Activated naive CD8-positive, alpha-beta T cell (primary cell): Measurements from ENCODE around the gene SORCS2.

Source experiments
- H3K27ac Mint-ChIP-seq: one replicate; pipeline ENCODE4 v1.8.0; 2021; ENCODE audit warnings: mixed read lengths
- H3K27me3 Mint-ChIP-seq: one replicate; pipeline ENCODE4 v1.8.0; 2021; ENCODE audit warnings: mixed read lengths
- H3K36me3 Mint-ChIP-seq: one replicate; pipeline ENCODE4 v1.8.0; 2021; ENCODE audit warnings: mixed read lengths
- H3K4me1 Mint-ChIP-seq: one replicate; pipeline ENCODE4 v1.8.0; 2021; ENCODE audit warnings: low read depth, mixed read lengths
- H3K4me3 Mint-ChIP-seq: one replicate; pipeline ENCODE4 v1.8.0; 2021; ENCODE audit warnings: mild to moderate bottlenecking, mixed read lengths
- H3K9me3 Mint-ChIP-seq: one replicate; pipeline ENCODE4 v1.8.0; 2021; ENCODE audit warnings: low read depth, mixed read lengths

Gene SORCS2

GRCh38 chr4:7630568-7631287 lies 438.4 kb downstream of the SORCS2 start:
- Mint-ChIP-seq H3K4me3 (no peak overlapping the region), H3K27ac (no peak overlapping the region), H3K9me3 (no peaks in the 10 kb centered on the region), H3K36me3 (no peaks in the 10 kb centered on the region), H3K27me3 (peaks cover 4% of the 10 kb centered on the region), H3K4me1 (no peaks in the 10 kb centered on the region)

DNA sequence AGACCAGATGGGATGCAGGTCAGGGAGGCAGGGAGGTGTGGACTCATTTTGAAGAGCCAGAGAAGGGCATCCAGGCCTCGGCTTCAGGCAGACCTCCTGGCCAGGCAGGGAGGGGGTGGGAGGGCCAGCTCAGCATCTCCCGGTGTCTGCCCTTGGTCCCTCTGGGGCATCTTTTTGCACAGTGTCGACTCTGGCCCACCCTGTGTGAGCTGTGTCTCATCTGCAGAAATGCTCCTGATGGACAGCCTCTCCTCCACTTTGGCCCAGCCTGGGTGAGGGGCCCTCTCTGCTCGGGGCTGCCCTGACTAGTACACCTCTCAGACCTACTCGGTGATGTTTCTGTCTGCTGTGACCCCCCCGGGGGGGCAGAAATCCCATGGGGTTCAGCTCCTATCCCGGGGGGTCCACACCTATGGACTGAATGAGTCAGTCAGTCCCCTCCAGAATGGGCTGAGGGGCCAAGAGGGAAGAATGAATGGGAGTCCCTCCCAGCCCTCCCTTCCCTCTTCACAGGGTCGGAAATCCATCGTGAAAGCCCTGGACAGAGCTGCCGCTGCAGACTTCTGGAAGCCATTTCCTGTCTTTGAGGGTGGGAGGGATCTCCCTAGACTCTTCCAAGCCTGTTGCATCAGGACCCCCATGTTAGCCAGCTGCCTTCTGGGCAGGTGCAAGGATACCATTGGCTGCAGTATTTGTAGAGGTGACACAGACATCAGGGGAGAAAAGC lies 439.1 kb downstream of the SORCS2 start:
- Mint-ChIP-seq H3K4me1 (no peaks in the 10 kb centered on the region), H3K4me3 (no peak overlapping the region), H3K27ac (no peak overlapping the region), H3K27me3 (peaks cover 4% of the 10 kb centered on the region), H3K9me3 (no peaks in the 10 kb centered on the region), H3K36me3 (no peaks in the 10 kb centered on the region)

GRCh38 chr4:7632341-7632740 lies 440.0 kb downstream of the SORCS2 start:
- Mint-ChIP-seq H3K4me3 (no peak overlapping the region), H3K36me3 (no peaks in the 10 kb centered on the region), H3K4me1 (no peaks in the 10 kb centered on the region), H3K27me3 (peaks cover 4% of the 10 kb centered on the region), H3K27ac (no peak overlapping the region), H3K9me3 (no peaks in the 10 kb centered on the region)

DNA sequence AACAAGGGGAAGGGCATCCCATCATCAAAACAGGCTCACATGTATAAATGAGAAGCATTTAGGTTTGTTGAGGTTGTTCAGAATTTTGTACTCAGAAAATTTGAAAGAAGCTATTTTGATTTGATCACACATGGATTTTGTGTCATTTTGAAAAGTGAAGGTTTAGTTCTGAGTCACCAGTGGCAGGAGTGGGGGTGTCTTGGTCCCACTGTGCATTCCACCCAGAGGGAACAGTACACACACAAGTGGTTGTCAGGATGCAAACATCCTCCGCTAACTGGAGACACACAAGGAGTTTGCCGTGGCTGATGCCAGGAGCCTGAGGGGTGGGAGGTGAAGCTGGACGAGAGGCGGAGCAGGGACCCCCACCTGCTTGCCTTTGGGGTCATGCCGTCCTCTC lies 440.6 kb downstream of the SORCS2 start:
- no peak overlapping the region for H3K27ac Mint-ChIP-seq
- no peak overlapping the region for H3K4me3 Mint-ChIP-seq
- no peaks in the 10 kb centered on the region for H3K9me3 Mint-ChIP-seq
- peaks cover 4% of the 10 kb centered on the region for H3K27me3 Mint-ChIP-seq
- no peaks in the 10 kb centered on the region for H3K36me3 Mint-ChIP-seq
- no peaks in the 10 kb centered on the region for H3K4me1 Mint-ChIP-seq

DNA sequence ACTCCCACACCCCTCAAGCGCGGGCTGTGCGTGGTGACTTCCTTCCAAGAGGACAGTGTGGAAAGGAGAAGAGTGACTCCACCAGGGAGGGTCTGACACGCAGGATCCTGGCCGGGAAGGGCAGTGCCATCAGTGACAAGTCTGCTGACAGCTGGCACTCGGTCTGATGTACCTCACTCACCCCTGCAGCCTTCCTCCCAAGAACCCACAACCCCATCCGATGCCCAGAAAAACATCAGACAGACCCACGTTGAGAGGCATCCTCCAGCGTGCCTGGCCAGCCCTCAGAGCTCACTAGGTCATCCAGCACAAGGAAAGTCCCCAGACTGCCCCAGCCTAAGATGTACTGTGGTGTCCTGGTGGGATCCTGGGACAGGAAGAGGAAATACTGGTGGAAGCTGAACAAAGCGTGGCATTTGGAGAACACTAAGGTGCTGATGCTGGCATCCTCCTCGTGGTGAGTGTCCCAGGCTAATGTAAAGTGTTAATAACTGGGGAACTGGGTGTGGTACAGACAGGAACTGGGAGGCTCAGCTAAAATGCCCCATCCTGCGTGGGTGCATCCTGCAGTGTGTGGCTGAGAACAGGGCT lies 442.4 kb downstream of the SORCS2 start:
- no peak overlapping the region for H3K4me3 Mint-ChIP-seq

DNA sequence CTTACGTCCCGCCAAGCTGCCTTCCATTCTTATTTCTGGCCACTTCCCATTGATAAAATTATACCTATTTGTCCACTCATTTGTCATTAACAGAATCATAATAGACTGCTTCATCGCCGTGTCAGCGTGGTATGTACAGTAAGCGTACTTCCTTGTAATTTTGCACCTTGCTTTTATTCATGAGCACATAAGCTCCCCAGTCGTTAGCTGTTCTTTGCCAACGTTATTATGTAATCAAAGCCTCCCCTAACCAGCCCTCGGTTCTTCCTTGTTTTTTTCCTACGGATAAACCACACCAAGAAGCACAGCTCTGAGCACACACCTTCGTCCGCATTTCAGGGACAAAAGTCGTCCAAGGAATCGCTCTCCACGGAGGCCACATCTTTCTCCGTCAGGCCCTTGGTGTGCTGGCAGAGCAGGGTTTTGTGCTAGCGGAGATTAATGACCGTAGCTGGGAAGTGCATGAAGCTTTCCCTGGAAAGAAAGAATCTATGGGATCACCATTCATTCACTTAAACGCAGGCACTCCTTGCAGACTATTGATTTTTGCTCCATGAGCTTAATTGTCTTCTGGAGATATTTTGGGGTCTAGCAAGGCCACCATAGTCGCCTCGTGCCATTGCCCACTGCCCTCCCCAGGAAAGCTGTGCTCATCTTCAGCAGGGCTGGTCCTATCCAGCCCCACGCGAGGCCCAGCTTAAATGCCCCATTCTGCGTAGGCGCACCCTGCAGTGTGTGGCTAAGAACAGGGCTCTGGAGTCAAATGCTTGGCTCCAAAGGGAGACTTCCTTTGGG lies 443.3 kb downstream of the SORCS2 start:
- no peaks in the 10 kb centered on the region for H3K36me3 Mint-ChIP-seq
- H3K27ac Mint-ChIP-seq = no peak overlapping the region
- H3K27me3 Mint-ChIP-seq = peaks cover 4% of the 10 kb centered on the region
- H3K4me3 Mint-ChIP-seq = no peak overlapping the region
- H3K4me1 Mint-ChIP-seq = no peaks in the 10 kb centered on the region
- no peaks in the 10 kb centered on the region for H3K9me3 Mint-ChIP-seq

More for the DNA sequence above, 442.4 kb downstream of the SORCS2 start:
- Mint-ChIP-seq H3K36me3 (no peaks in the 10 kb centered on the region), H3K27me3 (peaks cover 4% of the 10 kb centered on the region), H3K27ac (no peak overlapping the region), H3K9me3 (no peaks in the 10 kb centered on the region), H3K4me1 (no peaks in the 10 kb centered on the region)

GRCh38 chr4:7636240-7636508 lies 443.8 kb downstream of the SORCS2 start:
- no peaks in the 10 kb centered on the region for H3K9me3 Mint-ChIP-seq
- H3K36me3 Mint-ChIP-seq = no peaks in the 10 kb centered on the region
- H3K27me3 Mint-ChIP-seq = peaks cover 3% of the 10 kb centered on the region
- no peak overlapping the region for H3K4me3 Mint-ChIP-seq
- H3K27ac Mint-ChIP-seq = no peak overlapping the region
- H3K4me1 Mint-ChIP-seq = no peaks in the 10 kb centered on the region

- Mint-ChIP-seq H3K27me3 (peaks cover 5% of the 10 kb centered on the region), H3K9me3 (no peaks in the 10 kb centered on the region), H3K36me3 (no peaks in the 10 kb centered on the region), H3K4me3 (no peak overlapping the region), H3K4me1 (no peaks in the 10 kb centered on the region), H3K27ac (no peak overlapping the region)
These were observed 444.8 kb downstream of the SORCS2 start for GRCh38 chr4:7637139-7637538.

DNA sequence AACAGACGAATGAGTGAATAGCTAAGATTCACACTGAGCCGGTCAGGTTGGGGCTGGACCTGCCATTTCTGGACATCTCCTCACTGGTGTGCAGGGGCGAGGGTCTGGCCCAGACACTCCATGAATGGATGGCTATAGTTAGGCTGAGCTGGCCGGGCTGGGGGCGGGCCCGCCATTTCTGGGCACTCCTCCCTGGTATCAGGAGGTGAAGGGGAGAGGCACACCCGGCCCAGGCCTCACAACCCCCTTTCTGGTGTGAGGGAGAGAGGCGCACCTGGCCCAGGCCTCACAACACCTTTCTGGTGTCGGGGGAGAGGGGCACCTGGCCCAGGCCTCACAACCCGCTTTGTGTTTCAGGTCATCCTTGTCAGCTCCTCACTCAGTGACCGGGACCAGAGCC lies 445.6 kb downstream of the SORCS2 start:
- no peaks in the 10 kb centered on the region for H3K9me3 Mint-ChIP-seq
- no peak overlapping the region for H3K4me3 Mint-ChIP-seq
- no peaks in the 10 kb centered on the region for H3K36me3 Mint-ChIP-seq
- H3K27ac Mint-ChIP-seq = no peak overlapping the region
- H3K27me3 Mint-ChIP-seq = peaks cover 5% of the 10 kb centered on the region
- no peaks in the 10 kb centered on the region for H3K4me1 Mint-ChIP-seq

GRCh38 chr4:7638489-7638888 lies 446.2 kb downstream of the SORCS2 start:
- no peaks in the 10 kb centered on the region for H3K4me1 Mint-ChIP-seq
- H3K36me3 Mint-ChIP-seq = no peaks in the 10 kb centered on the region
- no peak overlapping the region for H3K27ac Mint-ChIP-seq
- H3K27me3 Mint-ChIP-seq = peaks cover 4% of the 10 kb centered on the region
- no peaks in the 10 kb centered on the region for H3K9me3 Mint-ChIP-seq
- no peak overlapping the region for H3K4me3 Mint-ChIP-seq

DNA sequence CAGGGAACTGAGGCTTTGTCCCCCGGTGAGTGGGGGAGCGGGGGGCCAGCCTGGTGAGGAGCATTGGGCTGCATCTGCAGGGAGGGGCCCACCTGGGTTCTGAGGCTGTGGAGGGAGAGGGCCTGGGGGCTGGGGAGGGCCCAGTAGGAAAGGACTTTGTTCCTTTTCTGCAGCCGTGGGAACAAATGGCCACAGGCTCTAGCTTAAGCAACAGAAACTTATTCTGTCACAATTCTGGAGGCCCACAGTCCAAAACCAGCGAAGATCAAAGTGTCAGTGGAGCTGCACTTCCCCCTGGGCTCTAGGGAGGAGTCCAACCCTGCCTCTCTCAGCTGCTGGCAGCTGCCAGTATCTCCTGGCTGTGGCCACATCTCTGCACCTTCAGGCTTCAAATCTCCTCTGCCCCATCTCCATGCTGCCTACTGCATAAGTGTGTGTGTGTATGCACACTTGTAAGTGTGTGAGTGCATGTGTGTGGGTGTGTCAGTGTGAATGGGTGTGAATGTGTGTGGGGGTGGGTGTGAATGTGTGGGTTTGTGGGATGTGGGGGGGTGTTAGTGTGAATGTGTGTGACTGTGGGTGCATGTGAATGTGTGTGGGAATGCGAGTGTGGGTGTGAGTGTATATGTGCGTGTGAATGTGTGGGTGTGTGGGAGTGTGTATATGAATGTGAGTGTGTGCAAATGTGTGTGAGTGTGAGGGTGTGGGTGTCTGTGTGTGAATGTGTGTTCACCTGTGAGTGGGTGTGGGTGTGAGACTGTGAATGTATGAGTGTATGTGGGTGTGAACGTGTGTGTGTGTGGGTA lies 446.8 kb downstream of the SORCS2 start:
- H3K27me3 Mint-ChIP-seq = peaks cover 4% of the 10 kb centered on the region
- H3K4me3 Mint-ChIP-seq = no peak overlapping the region
- H3K36me3 Mint-ChIP-seq = no peaks in the 10 kb centered on the region
- no peak overlapping the region for H3K27ac Mint-ChIP-seq
- H3K4me1 Mint-ChIP-seq = no peaks in the 10 kb centered on the region
- no peaks in the 10 kb centered on the region for H3K9me3 Mint-ChIP-seq

DNA sequence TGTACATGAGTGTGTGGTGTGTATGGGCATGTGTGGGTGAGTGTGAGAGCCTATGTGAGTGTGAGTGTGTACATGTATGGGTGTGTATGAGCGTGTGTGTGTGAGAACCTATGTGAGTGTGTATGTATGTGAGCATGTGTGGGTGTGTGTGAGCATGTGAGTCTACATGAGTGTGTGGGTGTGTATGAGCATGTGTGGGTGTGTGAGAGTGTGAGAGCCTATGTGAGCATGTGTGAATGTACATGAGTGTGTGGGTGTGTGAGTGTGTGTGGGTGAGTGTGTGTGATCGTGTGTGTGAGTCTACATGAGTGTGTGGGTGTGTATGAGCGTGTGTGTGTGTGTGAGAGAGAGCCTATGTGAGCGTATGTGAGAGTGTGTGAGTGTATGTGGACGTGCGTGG lies 447.8 kb downstream of the SORCS2 start:
- Mint-ChIP-seq H3K27me3 (peaks cover 4% of the 10 kb centered on the region), H3K4me3 (no peak overlapping the region), H3K36me3 (no peaks in the 10 kb centered on the region), H3K4me1 (no peaks in the 10 kb centered on the region), H3K27ac (no peak overlapping the region), H3K9me3 (no peaks in the 10 kb centered on the region)

DNA sequence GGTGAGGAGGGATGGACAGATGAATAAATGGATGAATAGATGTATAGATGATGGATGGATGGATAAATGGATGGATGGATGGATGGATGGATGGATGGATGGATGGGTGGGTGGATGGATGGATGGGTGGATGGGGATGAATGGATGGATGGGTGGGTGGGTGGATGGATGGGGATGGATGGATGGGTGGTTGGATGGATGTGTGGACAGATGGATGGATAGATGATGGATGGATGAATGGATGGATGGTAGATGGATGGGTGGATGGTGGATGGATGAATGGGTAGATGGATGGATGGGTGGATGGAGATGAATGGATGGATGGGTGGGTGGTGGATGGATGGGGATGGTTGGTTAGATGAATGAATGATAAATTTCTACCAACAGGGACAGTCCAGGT lies 449.4 kb downstream of the SORCS2 start:
- Mint-ChIP-seq H3K4me1 (no peaks in the 10 kb centered on the region), H3K9me3 (no peaks in the 10 kb centered on the region)

GRCh38 chr4:7642741-7643458 lies 450.6 kb downstream of the SORCS2 start:
- no peaks in the 10 kb centered on the region for H3K9me3 Mint-ChIP-seq
- no peak overlapping the region for H3K4me3 Mint-ChIP-seq
- no peak overlapping the region for H3K27ac Mint-ChIP-seq
- no peaks in the 10 kb centered on the region for H3K4me1 Mint-ChIP-seq
- H3K36me3 Mint-ChIP-seq = no peaks in the 10 kb centered on the region
- peaks cover 2% of the 10 kb centered on the region for H3K27me3 Mint-ChIP-seq

More for the DNA sequence above, 449.4 kb downstream of the SORCS2 start:
- Mint-ChIP-seq H3K36me3 (no peaks in the 10 kb centered on the region), H3K27me3 (peaks cover 2% of the 10 kb centered on the region), H3K4me3 (no peak overlapping the region), H3K27ac (no peak overlapping the region)
